HG02981 (cell line): ENCODE results near the gene PHKG2.

Source experiments
- ATAC-seq: cut with Tn5 transposase; IDR thresholded peaks from one replicate; pipeline ENCODE4 v1.9.1; 2021; ENCODE audit warnings: mild to moderate bottlenecking, moderate library complexity; ENCODE audit not compliant: unreplicated experiment

The PHKG2 gene

DNA sequence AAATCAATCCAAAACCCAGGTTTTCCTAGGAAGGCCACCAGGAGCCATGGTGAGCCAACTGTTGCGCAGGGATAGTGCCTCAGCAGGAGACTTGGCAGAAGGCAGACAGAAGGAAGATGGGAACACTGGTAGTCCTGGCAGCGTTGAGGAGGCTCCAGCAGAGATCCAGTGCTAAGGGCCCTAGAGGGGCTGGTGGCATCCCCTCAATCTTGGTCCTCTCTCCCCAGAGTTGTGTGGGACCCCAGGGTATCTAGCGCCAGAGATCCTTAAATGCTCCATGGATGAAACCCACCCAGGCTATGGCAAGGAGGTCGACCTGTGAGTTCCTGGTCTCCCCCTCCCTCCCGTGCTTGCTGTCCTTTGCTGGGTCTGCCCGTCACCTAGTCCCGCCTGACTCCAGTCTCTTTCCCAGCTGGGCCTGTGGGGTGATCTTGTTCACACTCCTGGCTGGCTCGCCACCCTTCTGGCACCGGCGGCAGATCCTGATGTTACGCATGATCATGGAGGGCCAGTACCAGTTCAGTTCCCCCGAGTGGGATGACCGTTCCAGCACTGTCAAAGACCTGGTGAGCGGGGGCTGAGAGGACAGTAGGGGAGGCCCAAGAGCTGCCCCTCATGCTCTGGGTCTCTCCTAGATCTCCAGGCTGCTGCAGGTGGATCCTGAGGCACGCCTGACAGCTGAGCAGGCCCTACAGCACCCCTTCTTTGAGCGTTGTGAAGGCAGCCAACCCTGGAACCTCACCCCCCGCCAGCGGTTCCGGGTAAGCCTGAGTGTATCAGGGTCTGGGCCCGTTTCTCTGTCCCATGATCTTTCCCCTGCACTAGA is 7.9 kb downstream of the PHKG2 start:
- no peak for ATAC-seq

DNA sequence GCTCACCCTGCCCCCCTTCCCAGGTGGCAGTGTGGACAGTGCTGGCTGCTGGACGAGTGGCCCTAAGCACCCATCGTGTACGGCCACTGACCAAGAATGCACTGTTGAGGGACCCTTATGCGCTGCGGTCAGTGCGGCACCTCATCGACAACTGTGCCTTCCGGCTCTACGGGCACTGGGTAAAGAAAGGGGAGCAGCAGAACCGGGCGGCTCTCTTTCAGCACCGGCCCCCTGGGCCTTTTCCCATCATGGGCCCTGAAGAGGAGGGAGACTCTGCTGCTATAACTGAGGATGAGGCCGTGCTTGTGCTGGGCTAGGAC is 8.5 kb downstream of the PHKG2 start:
- no peak for ATAC-seq

DNA sequence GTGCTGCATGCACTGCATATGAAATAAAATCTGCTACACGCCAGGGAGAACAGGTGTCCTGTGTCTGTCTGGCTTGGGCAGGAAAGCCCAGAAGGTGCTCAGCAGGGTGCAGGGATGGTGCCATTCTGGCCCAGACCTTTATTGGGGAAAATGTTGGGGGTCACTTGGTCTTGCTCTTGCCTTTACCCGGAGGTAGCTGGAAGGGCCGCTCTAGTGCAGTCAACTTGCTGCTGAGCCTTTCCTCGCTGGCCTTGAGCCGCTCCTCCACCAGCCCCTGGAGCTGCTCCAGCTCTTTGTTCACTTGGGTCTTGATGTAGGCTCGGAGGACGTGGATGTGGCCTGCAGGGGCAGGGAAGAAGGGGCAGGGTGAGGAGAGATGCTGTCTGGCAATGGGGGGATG is 9.1 kb downstream of the PHKG2 start:
- no peak for ATAC-seq

DNA sequence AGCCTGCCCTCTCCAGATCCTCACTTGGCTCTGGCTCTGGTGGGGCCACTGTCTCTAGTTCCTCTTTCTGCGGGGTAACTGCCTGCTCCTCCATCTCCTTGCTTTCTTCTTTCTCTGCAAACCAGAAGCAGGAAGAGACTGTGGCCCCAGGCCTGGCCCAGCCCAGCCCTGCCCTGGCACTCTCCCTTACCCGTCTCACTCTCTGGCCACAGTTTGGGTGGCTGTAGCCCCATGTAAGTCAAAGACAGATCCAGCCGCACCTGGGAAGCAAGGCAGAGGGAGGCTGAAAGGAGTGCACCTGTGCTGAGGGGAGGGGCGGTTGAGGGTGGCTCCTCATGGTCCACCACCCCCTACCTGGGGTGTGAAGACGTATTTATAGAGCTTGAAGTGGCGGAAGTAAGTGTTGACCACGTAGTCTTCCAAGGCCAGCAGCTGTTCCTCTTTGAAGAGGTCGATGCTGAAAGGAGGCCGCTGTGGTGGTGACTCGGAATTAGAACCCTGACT is 10.8 kb downstream of the PHKG2 start:
- ATAC-seq, result no peak

DNA sequence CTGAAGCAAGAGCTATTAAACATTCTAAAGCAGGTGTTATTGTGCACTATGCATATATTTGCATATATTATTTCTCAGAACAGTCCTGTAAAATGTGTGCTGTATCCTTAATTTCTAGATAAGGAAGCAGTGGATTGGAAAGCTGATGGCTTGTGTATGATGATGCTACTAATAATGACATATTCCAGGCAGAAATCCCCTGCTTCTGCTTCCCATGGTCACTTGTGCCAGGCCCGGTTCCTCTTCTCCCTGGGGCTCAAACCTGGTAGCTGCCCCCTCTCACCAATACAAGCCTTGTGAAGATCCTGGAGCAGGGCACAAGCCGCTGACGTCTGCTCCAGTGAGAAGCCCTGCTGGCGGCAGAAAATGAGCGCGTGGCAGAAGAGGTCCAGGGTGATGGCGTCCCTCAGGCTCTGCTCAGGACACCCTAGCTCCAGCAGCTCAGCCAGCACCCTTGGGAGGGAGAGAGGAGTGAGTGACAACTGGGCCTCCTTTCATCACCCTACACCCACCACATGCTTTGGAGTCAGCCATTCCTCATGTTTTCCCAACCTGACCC is 11.9 kb downstream of the PHKG2 start:
- ATAC-seq, result no peak

DNA sequence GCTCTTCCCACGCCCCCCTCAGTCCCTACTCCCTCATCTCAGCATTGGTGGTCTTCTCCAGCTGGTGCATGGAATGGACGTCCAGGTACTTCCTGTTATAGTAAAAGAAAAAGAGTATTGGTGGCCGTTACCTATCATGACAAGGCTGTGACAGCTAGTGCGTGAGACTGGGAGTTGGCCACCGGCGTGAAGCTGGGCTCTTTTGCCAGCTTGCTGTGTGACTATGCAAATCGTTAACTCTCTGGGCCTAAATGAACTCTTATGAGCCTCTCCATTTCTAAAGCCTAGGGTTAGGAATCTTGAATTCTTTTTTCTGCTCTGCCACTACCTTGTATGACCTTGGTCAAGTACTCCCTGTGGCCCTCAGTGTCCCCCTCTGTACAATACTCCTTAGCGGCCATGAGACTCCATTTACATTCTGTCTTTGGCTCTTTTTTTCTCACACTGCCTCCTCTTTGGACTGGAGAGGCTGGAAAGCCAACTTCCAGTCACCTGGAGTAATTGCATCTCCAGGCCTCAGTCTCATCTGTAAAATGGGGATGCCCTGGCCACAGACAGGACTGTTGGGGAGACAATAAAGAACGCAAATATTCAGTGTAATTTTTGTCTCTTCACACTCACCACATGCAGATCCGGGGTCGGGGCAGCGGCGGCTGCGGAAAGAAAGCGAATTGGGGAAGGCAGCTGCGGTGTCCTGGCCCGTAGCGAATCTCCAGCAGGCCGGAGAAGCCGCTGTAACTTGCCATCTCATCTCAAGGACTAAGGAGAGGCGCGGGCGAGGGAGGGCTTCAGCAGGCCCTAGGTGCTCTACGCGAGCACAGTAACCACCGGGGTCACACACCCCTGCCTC is 12.6 kb downstream of the PHKG2 start:
- no peak for ATAC-seq

DNA sequence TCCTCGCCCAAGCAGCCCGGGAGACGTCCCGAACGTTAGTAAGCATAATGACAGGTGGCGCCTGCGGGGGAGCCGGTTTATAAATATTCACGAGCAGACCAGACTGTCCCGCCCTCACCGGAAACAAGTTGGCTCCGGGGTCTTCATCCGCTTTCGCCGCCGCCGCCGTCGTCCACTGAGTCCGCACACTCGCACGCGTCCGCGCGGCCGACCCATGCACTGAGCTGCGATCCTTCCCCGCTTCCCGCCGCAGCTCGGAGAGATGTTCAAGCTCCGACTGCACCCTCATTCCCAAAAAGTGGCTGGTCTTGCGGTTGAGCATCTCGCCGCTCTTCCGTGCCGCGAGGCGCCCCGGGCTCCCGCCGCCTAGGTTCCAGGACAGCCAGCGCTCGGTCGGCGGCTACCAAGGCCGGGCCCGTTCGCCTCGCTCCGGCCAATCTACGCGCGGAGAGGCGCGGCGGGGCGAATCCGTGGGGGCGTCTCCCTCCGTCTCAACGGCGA is 13.3 kb downstream of the PHKG2 start:
- ATAC-seq, result peak; percentile 30

DNA sequence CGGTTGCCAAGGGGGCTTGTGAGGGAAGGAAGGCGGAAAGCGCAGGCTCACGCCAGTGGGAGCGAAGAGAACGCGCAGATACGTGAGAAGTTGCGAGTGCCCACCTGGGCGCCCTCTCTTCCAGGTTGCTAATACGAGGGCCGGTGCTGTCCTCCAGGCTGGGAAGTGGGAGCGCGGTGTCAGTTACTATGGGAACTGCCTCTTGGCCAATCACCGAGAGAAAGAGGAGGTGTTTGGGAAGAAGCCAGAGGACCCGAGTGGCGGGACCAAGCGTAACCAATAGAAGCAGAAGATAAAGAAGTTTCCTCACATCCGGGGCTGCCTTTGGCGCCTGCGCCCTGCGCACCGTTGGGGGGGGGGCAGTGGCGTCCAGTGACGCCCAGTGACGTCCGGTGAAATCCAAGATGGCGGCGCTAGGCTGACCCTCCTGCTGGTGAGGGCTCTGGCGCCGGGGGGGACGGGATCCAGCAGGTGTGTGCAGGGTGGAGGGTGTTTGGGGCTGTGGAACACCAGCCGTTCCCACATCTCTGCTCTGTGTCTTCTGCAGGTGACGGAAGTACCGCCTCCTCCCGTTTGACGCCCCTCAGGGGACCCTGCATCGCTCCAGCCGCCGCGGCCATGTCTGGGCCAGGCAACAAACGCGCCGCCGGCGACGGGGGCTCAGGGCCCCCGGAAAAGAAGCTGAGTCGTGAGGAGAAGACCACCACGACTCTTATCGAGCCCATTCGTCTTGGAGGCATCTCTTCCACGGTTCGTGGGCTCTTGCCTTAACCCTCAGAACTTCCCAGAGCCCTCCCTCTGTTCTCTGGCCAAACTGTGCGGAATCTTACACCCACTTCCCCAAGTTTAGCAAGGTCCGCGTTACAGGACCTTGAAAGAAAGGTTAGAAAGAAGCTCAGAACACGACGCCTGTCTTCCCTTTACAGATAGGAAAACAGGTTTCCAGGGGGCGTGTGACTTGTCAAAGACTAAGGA is 14.0 kb downstream of the PHKG2 start, which contains the start of the genes CFAP119 and RNF40:
Gene CFAP119 (minus strand): TSS at position 135 of the 975 bp plus-strand sequence. CDS start 314 bp downstream, outside the sequence.
Gene RNF40 (plus strand): TSS at position 395 of the 975 bp plus-strand sequence. CDS start 224 bp downstream, at position 619.
- peak; percentile 84 for ATAC-seq

DNA sequence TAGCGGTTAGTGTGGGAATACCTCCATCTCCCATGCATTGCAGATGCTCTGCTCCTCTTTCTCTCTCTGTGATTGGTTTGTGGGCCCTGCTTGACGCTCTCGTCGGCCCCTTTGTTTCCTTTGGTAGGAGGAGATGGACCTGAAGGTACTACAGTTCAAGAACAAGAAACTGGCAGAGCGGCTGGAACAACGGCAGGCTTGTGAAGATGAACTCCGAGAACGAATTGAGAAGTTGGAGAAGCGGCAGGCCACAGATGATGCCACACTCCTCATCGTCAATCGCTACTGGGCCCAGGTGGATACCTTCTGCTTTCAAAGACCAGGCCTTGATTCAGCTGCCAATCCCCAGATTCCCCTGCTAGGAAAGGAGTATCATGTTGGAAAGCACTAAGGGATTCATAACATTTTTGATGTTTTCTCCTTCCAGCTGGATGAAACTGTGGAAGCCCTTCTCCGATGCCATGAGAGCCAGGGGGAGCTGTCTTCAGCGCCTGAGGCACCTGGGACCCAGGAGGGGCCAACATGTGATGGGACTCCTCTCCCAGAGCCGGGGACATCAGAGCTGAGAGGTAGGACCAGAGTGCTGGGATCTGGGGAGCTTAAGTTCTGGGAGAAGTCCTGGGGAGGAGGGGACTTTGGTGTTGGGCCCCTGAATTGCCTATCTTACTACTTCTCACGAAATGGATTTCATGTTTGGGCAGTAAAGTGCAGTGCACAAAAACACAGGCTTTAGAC is 14.9 kb downstream of the PHKG2 start:
- no peak for ATAC-seq

DNA sequence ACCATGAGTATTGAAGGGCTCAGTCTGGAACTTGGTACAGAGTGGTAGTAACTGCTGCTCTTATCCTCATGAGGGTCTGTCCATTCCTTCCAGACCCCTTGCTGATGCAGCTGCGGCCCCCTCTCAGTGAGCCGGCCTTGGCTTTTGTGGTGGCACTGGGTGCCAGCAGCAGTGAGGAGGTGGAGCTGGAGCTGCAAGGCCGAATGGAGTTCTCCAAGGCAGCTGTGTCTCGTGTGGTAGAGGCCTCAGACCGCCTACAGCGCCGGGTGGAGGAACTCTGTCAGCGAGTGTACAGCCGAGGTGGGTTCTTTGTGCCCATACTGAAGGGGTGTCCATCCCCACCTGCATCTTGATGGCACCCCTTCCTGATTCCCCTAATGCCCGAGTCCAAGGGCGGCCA is 15.9 kb downstream of the PHKG2 start:
- no peak for ATAC-seq

DNA sequence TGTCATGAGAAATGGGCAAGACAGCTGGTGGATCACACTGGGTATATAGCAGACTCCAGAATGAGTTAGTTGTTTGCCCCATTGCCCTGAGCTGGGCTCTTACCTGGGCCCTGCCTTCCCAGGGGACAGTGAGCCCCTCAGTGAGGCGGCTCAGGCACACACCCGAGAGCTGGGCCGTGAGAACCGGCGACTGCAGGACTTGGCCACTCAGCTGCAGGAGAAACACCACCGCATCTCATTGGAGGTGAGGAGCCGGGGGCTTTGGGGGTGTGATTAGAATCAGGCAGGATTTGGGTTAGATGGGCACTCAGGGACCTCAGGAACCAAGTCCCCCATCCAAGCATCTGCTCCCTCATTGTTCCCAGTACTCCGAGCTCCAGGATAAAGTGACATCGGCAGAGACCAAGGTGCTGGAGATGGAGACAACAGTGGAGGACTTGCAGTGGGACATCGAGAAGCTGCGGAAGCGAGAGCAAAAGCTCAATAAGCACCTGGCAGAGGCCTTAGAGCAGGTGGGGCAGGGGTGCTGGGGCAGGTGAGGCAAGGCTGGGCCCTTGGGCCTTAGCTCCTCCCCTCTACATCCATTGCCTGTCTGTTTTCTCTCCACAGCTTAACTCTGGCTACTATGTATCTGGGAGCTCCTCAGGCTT is 16.7 kb downstream of the PHKG2 start:
- ATAC-seq, result no peak

DNA sequence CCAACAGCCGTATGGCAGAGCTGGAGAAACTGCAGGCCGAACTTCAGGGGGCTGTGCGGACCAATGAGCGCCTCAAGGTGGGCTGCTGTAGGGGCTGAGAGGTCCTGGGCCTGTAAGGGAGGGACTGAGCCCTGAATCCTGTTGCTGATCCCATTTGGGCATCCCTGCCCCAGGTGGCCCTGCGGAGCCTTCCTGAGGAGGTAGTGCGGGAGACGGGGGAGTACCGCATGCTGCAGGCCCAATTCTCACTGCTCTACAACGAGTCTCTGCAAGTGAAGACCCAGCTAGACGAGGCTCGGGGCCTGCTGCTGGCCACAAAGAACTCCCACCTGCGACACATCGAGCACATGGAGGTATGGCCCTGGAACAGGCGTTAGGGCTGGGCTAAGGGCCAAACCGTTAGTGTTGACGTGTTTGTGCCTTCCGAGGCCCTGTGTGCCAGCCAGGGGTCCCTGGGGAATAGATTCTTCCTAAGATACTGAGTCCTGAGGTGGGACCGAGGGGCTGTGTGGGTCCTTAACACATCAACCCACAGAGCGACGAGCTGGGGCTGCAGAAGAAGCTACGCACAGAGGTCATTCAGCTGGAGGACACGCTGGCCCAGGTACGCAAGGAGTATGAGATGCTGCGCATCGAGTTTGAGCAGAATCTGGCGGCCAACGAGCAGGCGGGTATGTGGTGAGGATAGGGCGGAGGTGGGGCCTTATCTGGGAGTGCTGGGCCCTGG is 18.1 kb downstream of the PHKG2 start:
- no peak for ATAC-seq

DNA sequence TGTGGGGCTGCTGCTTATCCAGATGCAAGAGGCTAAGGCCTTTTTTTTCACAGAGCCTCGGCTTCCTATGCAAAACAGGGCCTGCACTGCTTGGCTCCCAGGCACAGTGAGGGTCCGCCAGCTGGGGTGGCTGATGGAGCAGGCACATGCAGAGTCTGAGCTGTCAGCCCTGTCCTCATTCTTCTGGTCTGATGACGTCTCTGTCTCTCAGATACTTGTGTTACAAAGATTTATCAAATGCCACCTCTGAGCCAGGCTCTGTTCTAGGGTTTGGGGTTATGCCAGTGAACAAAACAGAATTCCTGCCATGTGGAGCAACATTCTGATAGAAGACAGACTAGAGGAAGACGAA is 18.7 kb downstream of the PHKG2 start:
- no peak for ATAC-seq

DNA sequence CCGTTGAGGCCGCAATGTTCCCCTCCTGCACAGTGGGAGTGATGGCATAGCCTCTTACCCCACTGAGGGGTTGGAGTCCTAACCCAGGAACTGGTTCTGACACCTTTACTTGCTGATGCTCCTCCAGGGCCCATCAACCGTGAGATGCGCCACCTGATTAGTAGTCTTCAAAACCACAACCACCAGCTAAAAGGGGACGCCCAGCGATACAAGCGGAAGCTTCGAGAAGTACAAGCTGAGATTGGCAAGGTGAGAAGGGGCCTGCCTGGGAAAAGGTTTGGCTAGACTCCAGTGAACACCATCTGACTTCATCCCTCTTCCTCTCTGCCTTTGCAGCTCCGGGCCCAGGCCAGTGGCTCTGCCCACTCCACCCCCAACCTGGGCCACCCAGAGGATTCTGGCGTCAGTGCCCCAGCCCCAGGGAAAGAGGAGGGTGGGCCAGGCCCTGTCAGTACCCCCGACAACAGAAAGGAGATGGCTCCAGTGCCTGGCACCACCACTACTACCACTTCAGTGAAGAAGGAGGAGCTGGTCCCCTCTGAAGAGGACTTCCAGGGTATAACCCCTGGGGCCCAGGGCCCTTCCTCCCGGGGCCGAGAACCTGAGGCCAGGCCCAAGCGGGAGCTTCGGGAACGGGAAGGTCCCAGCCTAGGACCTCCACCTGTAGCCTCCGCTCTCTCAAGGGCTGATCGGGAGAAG is 19.7 kb downstream of the PHKG2 start:
- ATAC-seq, result no peak

DNA sequence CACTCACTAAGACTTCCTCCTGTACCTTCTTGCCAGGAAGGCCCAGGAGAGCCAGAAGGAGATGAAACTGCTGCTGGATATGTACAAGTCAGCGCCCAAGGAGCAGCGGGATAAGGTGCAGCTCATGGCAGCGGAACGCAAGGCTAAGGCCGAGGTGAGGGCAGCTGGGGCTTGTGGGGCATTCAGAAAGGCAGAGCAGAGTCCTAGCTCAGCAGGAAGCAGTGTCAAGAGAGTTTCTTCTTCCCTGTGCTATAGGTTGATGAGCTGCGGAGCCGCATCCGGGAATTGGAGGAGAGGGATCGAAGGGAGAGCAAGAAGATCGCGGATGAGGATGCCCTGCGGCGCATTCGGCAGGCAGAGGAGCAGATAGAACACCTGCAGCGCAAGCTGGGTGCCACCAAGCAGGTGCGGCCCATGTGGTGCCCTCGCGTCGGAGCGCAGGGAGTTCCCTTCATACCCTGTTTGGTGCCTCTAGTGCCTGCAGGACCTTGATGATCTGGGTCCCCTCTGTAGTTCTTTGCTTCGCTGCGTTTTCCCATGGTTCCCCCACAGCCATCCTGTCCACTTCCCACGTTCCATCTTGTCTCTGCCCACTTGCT is 20.5 kb downstream of the PHKG2 start:
- no peak for ATAC-seq

DNA sequence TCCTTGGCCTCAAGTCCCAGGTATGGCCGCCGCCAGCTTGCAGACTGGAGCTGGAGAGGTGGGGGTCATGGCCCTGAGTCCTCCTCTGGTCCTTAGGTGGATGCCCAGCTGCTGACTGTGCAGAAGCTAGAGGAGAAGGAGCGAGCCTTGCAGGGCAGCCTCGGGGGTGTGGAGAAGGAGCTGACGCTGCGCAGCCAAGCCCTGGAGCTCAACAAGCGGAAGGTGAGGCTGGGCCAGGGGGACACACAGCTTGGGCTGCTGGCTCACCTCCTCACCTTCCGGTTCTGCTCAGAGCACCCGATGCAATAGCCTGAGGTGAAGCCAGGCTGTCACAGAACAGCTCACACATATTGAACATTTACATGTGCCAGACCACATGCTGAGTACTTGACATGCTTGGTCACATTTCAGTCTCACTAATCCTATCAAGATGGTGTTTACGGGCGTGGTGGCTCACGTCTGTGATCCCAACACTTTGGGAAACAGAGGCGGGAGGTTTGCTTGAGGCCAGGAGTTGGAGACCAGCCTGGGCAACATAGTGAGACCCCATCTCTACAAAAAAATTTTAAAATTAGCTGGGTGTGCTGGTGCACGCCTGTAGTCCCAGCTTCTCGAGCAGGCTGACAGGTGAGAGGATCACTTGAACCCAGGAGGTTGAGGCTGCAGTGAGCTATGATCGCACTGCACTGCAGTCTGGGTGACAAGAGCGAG is 21.3 kb downstream of the PHKG2 start:
- no peak for ATAC-seq

DNA sequence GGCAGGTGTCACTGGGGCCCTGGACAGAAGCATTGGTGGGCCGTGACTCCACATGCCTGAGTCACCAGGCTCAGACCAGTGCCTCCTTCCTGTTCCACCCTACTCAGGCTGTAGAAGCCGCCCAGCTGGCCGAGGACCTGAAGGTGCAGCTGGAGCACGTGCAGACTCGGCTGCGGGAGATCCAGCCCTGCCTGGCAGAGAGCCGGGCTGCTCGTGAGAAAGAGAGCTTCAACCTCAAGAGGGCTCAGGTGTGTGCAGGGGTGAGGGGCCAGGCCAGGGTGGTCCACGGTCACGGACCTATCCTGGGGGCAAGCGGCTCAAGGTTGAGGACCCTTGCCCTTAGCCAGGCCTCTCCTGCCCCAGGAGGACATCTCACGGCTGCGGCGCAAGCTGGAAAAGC is 23.5 kb downstream of the PHKG2 start:
- ATAC-seq, result no peak
